Measurements from ENCODE around the gene VKORC1. TPM values are rescaled to one million over a fixed set of nuclear protein-coding genes. Genes with fewer than 3 reads are reported as not detected.

Gene VKORC1
- total RNA-seq, 3 donors from 2014 or later = 62.8 to 63.8 (median 63.5) TPM

- ATAC-seq = no peak
- DNase-seq = no peak
- H3K36me3 Mint-ChIP-seq (ENCODE audit: insufficient read depth) = peaks cover 11% of the 10 kb centered on the region
- no peak overlapping the region for H3K4me3 Mint-ChIP-seq
- no peaks in the 10 kb centered on the region for H3K27me3 Mint-ChIP-seq (ENCODE audit: low read depth)
- H3K9me3 Mint-ChIP-seq = no peaks in the 10 kb centered on the region
- peaks cover 8% of the 10 kb centered on the region for H3K4me1 Mint-ChIP-seq (ENCODE audit: low read depth)
These were observed 9.2 kb downstream of the VKORC1 start for GRCh38 chr16:31085411-31085810.

GRCh38 chr16:31084584-31085302, 9.9 kb downstream of the VKORC1 start:
- DNase-seq (no peak), ATAC-seq (no peak)
- no peaks in the 10 kb centered on the region for H3K9me3 Mint-ChIP-seq
- H3K36me3 Mint-ChIP-seq (ENCODE audit: insufficient read depth) = peaks cover 11% of the 10 kb centered on the region
- no peak overlapping the region for H3K4me3 Mint-ChIP-seq
- H3K4me1 Mint-ChIP-seq (ENCODE audit: low read depth) = peaks cover 8% of the 10 kb centered on the region
- H3K27me3 Mint-ChIP-seq (ENCODE audit: low read depth) = no peaks in the 10 kb centered on the region

GRCh38 chr16:31083981-31084380, 10.6 kb downstream of the VKORC1 start:
- H3K9me3 Mint-ChIP-seq = no peaks in the 10 kb centered on the region
- ATAC-seq (no peak), DNase-seq (no peak)
- H3K27me3 Mint-ChIP-seq (ENCODE audit: low read depth) = no peaks in the 10 kb centered on the region
- H3K4me1 Mint-ChIP-seq (ENCODE audit: low read depth) = peaks cover 10% of the 10 kb centered on the region
- H3K4me3 Mint-ChIP-seq = no peak overlapping the region
- peaks cover 10% of the 10 kb centered on the region for H3K36me3 Mint-ChIP-seq (ENCODE audit: insufficient read depth)

GRCh38 chr16:31083556-31083955, 11.0 kb downstream of the VKORC1 start:
- Mint-ChIP-seq H3K36me3 (ENCODE audit: insufficient read depth) (peaks cover 15% of the 10 kb centered on the region), H3K4me1 (ENCODE audit: low read depth) (peaks cover 12% of the 10 kb centered on the region), H3K27me3 (ENCODE audit: low read depth) (no peaks in the 10 kb centered on the region), H3K4me3 (no peak overlapping the region), H3K9me3 (no peaks in the 10 kb centered on the region)
- ATAC-seq = no peak
- no peak for DNase-seq

GRCh38 chr16:31083081-31083480, 11.5 kb downstream of the VKORC1 start:
- Mint-ChIP-seq H3K9me3 (no peaks in the 10 kb centered on the region), H3K27me3 (ENCODE audit: low read depth) (no peaks in the 10 kb centered on the region), H3K4me1 (ENCODE audit: low read depth) (peaks cover 13% of the 10 kb centered on the region), H3K36me3 (ENCODE audit: insufficient read depth) (peaks cover 19% of the 10 kb centered on the region), H3K4me3 (no peak overlapping the region)
- ATAC-seq (no peak), DNase-seq (no peak)

- Mint-ChIP-seq H3K4me1 (ENCODE audit: low read depth) (peaks cover 16% of the 10 kb centered on the region), H3K9me3 (no peaks in the 10 kb centered on the region), H3K27me3 (ENCODE audit: low read depth) (no peaks in the 10 kb centered on the region), H3K4me3 (no peak overlapping the region), H3K36me3 (ENCODE audit: insufficient read depth) (peaks cover 25% of the 10 kb centered on the region)
- no peak for ATAC-seq
- no peak for DNase-seq
These were observed 12.1 kb downstream of the VKORC1 start for GRCh38 chr16:31082368-31083045.

- H3K9me3 Mint-ChIP-seq = no peaks in the 10 kb centered on the region
- ATAC-seq = no peak
- peaks cover 29% of the 10 kb centered on the region for H3K36me3 Mint-ChIP-seq (ENCODE audit: insufficient read depth)
- H3K4me1 Mint-ChIP-seq (ENCODE audit: low read depth) = peaks cover 16% of the 10 kb centered on the region
- no peak for DNase-seq
- H3K27me3 Mint-ChIP-seq (ENCODE audit: low read depth) = no peaks in the 10 kb centered on the region
- H3K4me3 Mint-ChIP-seq = no peak overlapping the region
These were observed 12.9 kb downstream of the VKORC1 start for GRCh38 chr16:31081428-31082351.

- Mint-ChIP-seq H3K27me3 (ENCODE audit: low read depth) (no peaks in the 10 kb centered on the region), H3K9me3 (no peaks in the 10 kb centered on the region)
- ATAC-seq = no peak
These were observed 13.7 kb downstream of the VKORC1 start for GRCh38 chr16:31080756-31081419.

GRCh38 chr16:31080035-31080629, 14.5 kb downstream of the VKORC1 start:
- ATAC-seq (no peak), DNase-seq (no peak)
- H3K4me3 Mint-ChIP-seq = no peak overlapping the region
- peaks cover 26% of the 10 kb centered on the region for H3K36me3 Mint-ChIP-seq (ENCODE audit: insufficient read depth)
- H3K9me3 Mint-ChIP-seq = no peaks in the 10 kb centered on the region
- no peaks in the 10 kb centered on the region for H3K27me3 Mint-ChIP-seq (ENCODE audit: low read depth)
- peaks cover 26% of the 10 kb centered on the region for H3K4me1 Mint-ChIP-seq (ENCODE audit: low read depth)

More at GRCh38 chr16:31080756-31081419, 13.7 kb downstream of the VKORC1 start:
- Mint-ChIP-seq H3K4me3 (no peak overlapping the region), H3K36me3 (ENCODE audit: insufficient read depth) (peaks cover 26% of the 10 kb centered on the region), H3K4me1 (ENCODE audit: low read depth) (peaks cover 21% of the 10 kb centered on the region)
- no peak for DNase-seq

- DNase-seq = no peak
- H3K36me3 Mint-ChIP-seq (ENCODE audit: insufficient read depth) = peaks cover 26% of the 10 kb centered on the region
- H3K27me3 Mint-ChIP-seq (ENCODE audit: low read depth) = no peaks in the 10 kb centered on the region
- no peaks in the 10 kb centered on the region for H3K9me3 Mint-ChIP-seq
- peaks cover 33% of the 10 kb centered on the region for H3K4me1 Mint-ChIP-seq (ENCODE audit: low read depth)
- ATAC-seq = no peak
- H3K4me3 Mint-ChIP-seq = no peak overlapping the region
These were observed 15.2 kb downstream of the VKORC1 start for GRCh38 chr16:31079342-31079944.

- DNase-seq = no peak
- Mint-ChIP-seq H3K9me3 (no peaks in the 10 kb centered on the region), H3K36me3 (ENCODE audit: insufficient read depth) (peaks cover 26% of the 10 kb centered on the region), H3K27me3 (ENCODE audit: low read depth) (no peaks in the 10 kb centered on the region), H3K4me1 (ENCODE audit: low read depth) (peaks cover 33% of the 10 kb centered on the region), H3K4me3 (no peak overlapping the region)
- ATAC-seq = no peak
These were observed 15.8 kb downstream of the VKORC1 start for GRCh38 chr16:31078597-31079341.

- H3K4me3 Mint-ChIP-seq = no peak overlapping the region
- ATAC-seq (no peak), DNase-seq (no peak)
- no peaks in the 10 kb centered on the region for H3K9me3 Mint-ChIP-seq
- H3K27me3 Mint-ChIP-seq (ENCODE audit: low read depth) = no peaks in the 10 kb centered on the region
- H3K36me3 Mint-ChIP-seq (ENCODE audit: insufficient read depth) = peaks cover 26% of the 10 kb centered on the region
- H3K4me1 Mint-ChIP-seq (ENCODE audit: low read depth) = peaks cover 33% of the 10 kb centered on the region
These were observed 16.8 kb downstream of the VKORC1 start for GRCh38 chr16:31077592-31078396.

All from activated T-cell treated with anti-CD3 and anti-CD28 coated beads, Interleukin-2, amount 50 U/mL, for 4 hours (primary cell).